ENCODE data around the gene LACTB. TPM values are rescaled to one million over a fixed set of nuclear protein-coding genes. Genes with fewer than 3 reads are reported as not detected.

Gene LACTB
- total and polyA plus RNA-seq, 2 of the 4 experiments (the other 2 are of a cell fraction), result 12.9 to 32.7 TPM

GRCh38 chr15:63077952-63078351 lies 43.7 kb upstream of the LACTB start:
- TF ChIP-seq MAZ (IDR thresholded peaks at IDR 0.05; ENCODE audit: borderline replicate concordance, low read depth, low read length) (no peak), RFX5 (IDR thresholded peaks at IDR 0.05; ENCODE audit: low read depth, low read length) (no peak), CHD1 (IDR thresholded peaks at IDR 0.05; ENCODE audit: low read depth, low read length) (no peak), ELK1 (IDR thresholded peaks at IDR 0.05; ENCODE audit: borderline replicate concordance, low read depth, low read length) (no peak), USF2 (IDR thresholded peaks at IDR 0.05; ENCODE audit: low read depth, low read length) (no peak), SMC3 (IDR thresholded peaks at IDR 0.05; ENCODE audit: low read depth, low read length) (no peak), MAFK (IDR thresholded peaks at IDR 0.05; ENCODE audit: low read depth, low read length) (no peak), RCOR1 (IDR thresholded peaks at IDR 0.05; ENCODE audit: insufficient replicate concordance, low read length) (no peak), MXI1 (IDR thresholded peaks at IDR 0.05; ENCODE audit: borderline replicate concordance, low read depth, low read length) (no peak), CEBPB (IDR thresholded peaks at IDR 0.05; ENCODE audit: low read depth, low read length) (no peak), CTCF (conservative IDR thresholded peaks at IDR 0.05; ENCODE audit: low read depth, low read length) (no peak), RAD21 (IDR thresholded peaks at IDR 0.05; ENCODE audit: low read length) (no peak), FOS (IDR thresholded peaks at IDR 0.05; ENCODE audit: low read depth, low read length) (no peak), POLR2A (IDR thresholded peaks at IDR 0.05; ENCODE audit: low read depth, low read length) (no peak), BHLHE40 (IDR thresholded peaks at IDR 0.05; ENCODE audit: low read depth, low read length) (no peak)
- H3K18ac ChIP-seq (ENCODE audit: low read depth, low read length), result no peak overlapping the region
- no peak overlapping the region for H3K4me2 ChIP-seq (ENCODE audit: low read depth, low read length)
- H4K20me1 ChIP-seq (ENCODE audit: insufficient read depth, low read length), result peaks cover 14% of the 10 kb centered on the region
- in situ Hi-C loops (cut with MboI; ENCODE audit: low sequenced_read_pairs), result no loop called here
- ChIA-PET POLR2A (ENCODE audit: unreplicated experiment) (no interaction called here), CTCF (no interaction called here)
- no peaks in the 10 kb centered on the region for H3K36me3 ChIP-seq (ENCODE audit: control insufficient read depth, insufficient read depth, low read length)
- H3K4me1 ChIP-seq (ENCODE audit: control insufficient read depth, insufficient read depth, low read length), result peaks cover 24% of the 10 kb centered on the region
- no CpG with 5 or more reads among the region's 6 CpGs for WGBS, 2 experiments (ENCODE audit: extremely low coverage in 2 of 2, insufficient read length in 1 of 2)
- no peaks in the 10 kb centered on the region for H3K9me3 ChIP-seq (ENCODE audit: control insufficient read depth, insufficient read depth, low read length)
- no peak overlapping the region for H2BK15ac ChIP-seq (ENCODE audit: low read depth, low read length)
- H2AFZ ChIP-seq (replicated peaks; ENCODE audit: low read length, poor library complexity), result no peak overlapping the region
- no peak overlapping the region for H3K9ac ChIP-seq (ENCODE audit: low read depth, low read length)
- no peak overlapping the region for H2BK20ac ChIP-seq (ENCODE audit: low read depth, low read length)
- no TSS peak for BruUV-seq (replicated peaks)
- no peak overlapping the region for H2BK5ac ChIP-seq (ENCODE audit: low read depth, low read length, poor library complexity, severe bottlenecking)
- peak overlapping the region; percentile 37 for H2BK120ac ChIP-seq (ENCODE audit: low read depth, low read length)
- H3K4ac ChIP-seq (ENCODE audit: low read depth, low read length), result 0 out of 2 replicates have a peak overlapping the region, but pooled peaks have one; percentile 20
- peaks cover 17% of the 10 kb centered on the region for H3K9me1 ChIP-seq (ENCODE audit: insufficient read depth, low read length)
- no peak overlapping the region for H2AK9ac ChIP-seq (replicated peaks; ENCODE audit: low read depth, low read length, poor library complexity)
- no peak overlapping the region for H4K8ac ChIP-seq (ENCODE audit: low read depth in 2 of 2, low read length in 2 of 2)
- H3K79me1 ChIP-seq (ENCODE audit: low read depth in 1 of 2, low read length in 2 of 2), result no peaks in the 10 kb centered on the region
- H3K27me3 ChIP-seq (ENCODE audit: control insufficient read depth, insufficient read depth, low read length), result no peaks in the 10 kb centered on the region
- H3K27ac ChIP-seq (ENCODE audit: insufficient read depth, low read length), result no peak overlapping the region
- H2AK5ac ChIP-seq (ENCODE audit: low read depth, low read length), result no peak overlapping the region
- DNase-seq (no peak), ATAC-seq (ENCODE audit: low read depth) (no peak)
- no peak overlapping the region for H3K56ac ChIP-seq (ENCODE audit: extremely low read depth, insufficient read depth, low read length)
- no peak overlapping the region for H3K4me3 ChIP-seq (ENCODE audit: insufficient read depth, low read depth, low read length)
- intact Hi-C loops (cut with micrococcal nuclease), result no loop called here
- no peak overlapping the region for H4K91ac ChIP-seq (ENCODE audit: insufficient read depth, low read depth, low read length)
- no peak overlapping the region for H3K14ac ChIP-seq (replicated peaks; ENCODE audit: low read depth, low read length)
- no peak overlapping the region for H4K5ac ChIP-seq (ENCODE audit: low read depth, low read length)
- dilution Hi-C loops (cut with HindIII; ENCODE audit: low sequenced_read_pairs, unreplicated experiment), result no loop called here
- H3K23ac ChIP-seq (ENCODE audit: low read depth, low read length), result 0 out of 2 replicates have a peak overlapping the region, but pooled peaks have one; percentile 3

All from IMR-90 (cell line).